Coronary artery (tissue), 2 donors: ENCODE data around the gene CDC40.

Source experiments
- DNase-seq: peaks from one replicate; pipeline ENCODE4 v3.0.0-alpha.2; 2017; ENCODE audit warnings: low spot score
- H3K27ac ChIP-seq, 2 donors: fragments of 200-600 bp; sonication (generic); one replicate each; pipeline ENCODE4 v1.5.1; 2016 to 2019
- H3K4me3 ChIP-seq: fragments of 200-600 bp; sonication (generic); 2 replicates; pipeline ENCODE4 v1.5.1; 2016; ENCODE audit warnings: mild to moderate bottlenecking, moderate library complexity
- CTCF ChIP-seq: fragments of 200-600 bp; sonication (generic); IDR thresholded peaks from one replicate; pipeline ENCODE4 v1.5.1; 2019; ENCODE audit warnings: antibody characterized with exemption

Gene CDC40

GRCh38 chr6:110185879-110186278 lies 5.7 kb downstream of the CDC40 start:
- TF ChIP-seq CTCF = no peak
- Histone ChIP-seq H3K27ac (no peak overlapping the region), H3K4me3 (no peak overlapping the region)
- DNase-seq = no peak

GRCh38 chr6:110188791-110189190 lies 8.6 kb downstream of the CDC40 start:
- no peak overlapping the region for H3K4me3 ChIP-seq
- DNase-seq = no peak
- H3K27ac ChIP-seq = no peak overlapping the region
- no peak for TF ChIP-seq CTCF

DNA sequence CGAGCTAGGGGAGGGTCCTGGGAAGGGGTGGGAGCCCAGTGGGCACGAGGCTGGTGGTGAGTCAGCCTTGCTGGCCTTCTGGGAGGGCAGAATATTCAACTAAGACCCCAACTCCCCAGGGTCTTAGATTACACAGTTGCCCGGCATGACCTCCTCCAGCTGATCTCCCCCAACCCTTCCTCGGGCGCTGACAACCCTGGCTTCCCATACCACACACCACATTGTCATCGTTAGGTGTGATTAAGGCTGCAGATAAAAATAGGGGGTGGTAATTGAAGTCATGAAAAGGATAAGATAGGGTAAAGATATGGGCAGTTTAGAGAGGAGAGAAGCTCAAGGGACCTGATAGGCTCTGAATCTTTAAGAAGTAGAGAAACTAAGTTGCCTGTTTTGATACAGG lies 10.5 kb downstream of the CDC40 start:
- TF ChIP-seq CTCF = no peak
- Histone ChIP-seq H3K27ac (no peak overlapping the region), H3K4me3 (no peak overlapping the region)
- no peak for DNase-seq

DNA sequence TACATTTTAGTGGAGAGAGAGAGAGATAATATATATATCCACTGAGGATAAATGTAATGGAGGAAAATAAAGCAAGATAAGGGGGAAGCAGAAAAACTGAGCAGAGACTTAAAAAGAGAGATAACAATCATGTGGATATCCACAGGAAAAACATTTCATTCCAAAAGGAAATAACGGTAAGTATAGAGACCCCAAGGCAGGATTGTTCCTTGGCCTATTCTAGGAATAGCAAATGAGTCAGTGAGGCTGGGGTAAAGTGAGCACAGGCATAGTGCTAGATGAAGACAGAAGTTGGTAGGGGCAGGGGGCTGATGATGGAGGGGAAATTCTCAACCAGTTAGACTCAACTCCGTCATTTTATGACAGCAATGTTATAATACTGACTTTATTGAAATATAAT lies 11.2 kb downstream of the CDC40 start:
- no peak for TF ChIP-seq CTCF
- Histone ChIP-seq H3K4me3 (no peak overlapping the region), H3K27ac (no peak overlapping the region)
- DNase-seq = no peak

GRCh38 chr6:110195639-110196038 lies 15.4 kb downstream of the CDC40 start:
- DNase-seq = no peak
- no peak for TF ChIP-seq CTCF
- Histone ChIP-seq H3K27ac (no peak overlapping the region), H3K4me3 (no peak overlapping the region)

DNA sequence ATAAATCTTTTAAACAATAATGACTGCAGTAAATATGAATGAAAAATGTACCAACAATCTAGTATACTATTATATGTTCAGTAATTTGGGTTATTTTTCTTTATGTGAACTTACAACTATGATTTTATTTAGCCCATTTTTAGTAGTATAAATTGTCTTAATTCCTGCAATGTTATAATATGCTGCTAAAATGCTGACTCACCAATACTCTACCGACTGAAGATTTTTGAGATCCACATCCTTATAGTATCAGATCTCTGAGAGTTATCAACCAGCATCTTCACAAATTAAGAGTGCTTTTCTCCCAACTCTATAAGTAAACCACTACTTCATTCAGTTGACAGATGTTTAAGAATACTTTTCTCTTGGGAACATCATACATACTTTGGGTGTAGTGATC lies 16.6 kb downstream of the CDC40 start:
- Histone ChIP-seq H3K4me3 (no peak overlapping the region), H3K27ac (no peak overlapping the region)
- no peak for DNase-seq
- no peak for TF ChIP-seq CTCF

DNA sequence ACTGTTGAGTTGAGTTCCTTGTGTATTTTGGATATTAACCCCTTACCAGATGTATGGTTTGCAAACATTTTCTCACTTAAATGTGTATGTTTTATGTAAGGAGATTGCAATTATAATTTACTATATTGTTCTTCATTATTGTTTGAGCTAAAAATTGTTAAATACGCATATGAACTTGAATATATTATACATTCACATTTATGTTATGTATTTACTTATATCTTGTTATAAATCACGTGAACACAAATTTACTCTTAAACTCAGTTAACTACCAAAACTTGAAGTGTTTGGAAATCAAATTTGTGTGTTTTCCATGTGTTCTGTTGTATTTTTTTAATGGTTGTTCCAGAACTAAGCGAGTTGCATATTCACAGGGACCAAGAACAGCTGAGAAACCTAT lies 18.3 kb downstream of the CDC40 start:
- DNase-seq = no peak
- Histone ChIP-seq H3K4me3 (no peak overlapping the region), H3K27ac (no peak overlapping the region)
- no peak for TF ChIP-seq CTCF
